ENCODE measurements around the gene KIF1A.

Gene KIF1A

GRCh38 chr2:240819126-240819857 is 727 bp downstream of the KIF1A start:
- DNase-seq: no peak

- no peak for DNase-seq
Observed at GRCh38 chr2:240818293-240819125, 1.5 kb downstream of the KIF1A start.

GRCh38 chr2:240817496-240818292 is 2.3 kb downstream of the KIF1A start:
- no peak for DNase-seq

- DNase-seq: no peak
Observed at GRCh38 chr2:240816584-240817495, 3.2 kb downstream of the KIF1A start.

GRCh38 chr2:240815761-240816583 is 4.0 kb downstream of the KIF1A start:
- no peak for DNase-seq

GRCh38 chr2:240814946-240815760 is 4.9 kb downstream of the KIF1A start:
- no peak for DNase-seq

DNA sequence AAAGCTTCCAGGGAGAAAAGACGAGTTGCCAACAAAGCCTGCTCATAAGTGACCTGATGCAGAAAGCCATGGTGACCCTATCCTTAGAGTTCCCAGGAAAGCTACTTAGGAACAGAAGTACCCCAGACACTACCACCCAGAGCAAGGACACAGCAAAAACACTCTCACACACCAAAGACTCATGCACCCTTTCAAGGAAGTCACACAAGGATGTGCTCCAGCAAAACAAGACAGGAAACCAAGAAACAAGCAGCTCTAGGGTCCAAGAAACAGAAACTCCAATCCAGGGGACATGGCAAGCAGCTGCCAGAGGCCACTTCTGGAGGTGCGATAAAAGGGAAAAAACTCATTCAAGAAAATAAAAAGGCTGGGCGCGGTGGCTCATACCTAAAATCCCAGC is 5.7 kb downstream of the KIF1A start:
- DNase-seq: no peak

DNA sequence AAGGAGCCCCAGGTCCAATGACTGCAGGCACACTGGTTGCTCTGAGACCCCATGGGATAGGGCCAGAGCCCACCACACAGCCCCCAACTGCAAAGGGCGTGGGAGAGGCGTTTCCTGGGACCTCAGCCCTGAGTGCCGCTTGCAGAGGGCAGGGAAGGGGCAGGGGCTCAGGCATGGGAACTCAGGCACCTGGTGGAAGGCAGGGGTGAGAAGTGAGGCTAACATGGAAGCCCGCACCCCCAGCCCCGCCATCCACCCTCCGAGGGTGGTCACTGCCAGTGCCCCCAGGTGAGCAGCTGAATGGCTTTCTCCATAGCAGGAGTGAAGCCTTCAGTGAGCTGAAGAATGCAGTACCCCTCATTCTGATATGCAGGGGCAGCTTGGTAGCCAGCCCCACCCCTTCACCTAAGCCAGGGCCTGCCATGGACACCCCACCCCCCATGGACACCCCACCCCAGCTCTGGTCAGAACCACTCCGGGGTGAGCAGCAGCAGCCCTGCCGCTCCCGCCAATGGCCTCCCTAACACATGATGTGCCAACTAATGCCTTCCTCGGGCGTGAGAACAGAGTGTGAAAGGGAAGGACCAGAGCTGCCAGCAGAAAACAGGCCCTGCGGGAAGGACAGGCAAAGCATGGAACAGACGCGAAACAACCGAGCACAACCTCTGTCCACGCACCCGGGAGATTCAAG is 6.6 kb downstream of the KIF1A start:
- no peak for DNase-seq

GRCh38 chr2:240812721-240813120 is 7.3 kb downstream of the KIF1A start:
- DNase-seq: no peak

DNA sequence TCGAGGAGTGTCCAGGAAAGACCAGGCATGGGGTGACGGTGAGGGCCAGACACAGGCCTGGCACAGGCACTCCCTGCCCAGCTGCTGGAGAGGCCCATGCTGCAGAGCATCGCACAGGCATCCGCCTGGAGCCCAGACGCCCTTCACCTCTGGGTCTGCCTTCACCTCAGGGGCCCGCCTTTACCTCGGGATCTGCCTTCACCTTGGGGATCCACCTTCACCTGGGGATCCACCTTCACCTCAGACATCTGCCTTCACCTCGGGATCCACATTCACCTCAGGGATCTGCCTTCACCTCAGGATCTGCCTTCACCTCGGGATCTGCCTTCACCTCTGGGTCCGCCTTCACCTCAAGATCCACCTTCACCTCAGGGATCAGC is 7.7 kb downstream of the KIF1A start:
- DNase-seq: no peak

- no peak for DNase-seq
Observed at GRCh38 chr2:240811346-240812300, 8.4 kb downstream of the KIF1A start.

- DNase-seq: no peak
Observed at GRCh38 chr2:240810621-240811020, 9.4 kb downstream of the KIF1A start.

DNA sequence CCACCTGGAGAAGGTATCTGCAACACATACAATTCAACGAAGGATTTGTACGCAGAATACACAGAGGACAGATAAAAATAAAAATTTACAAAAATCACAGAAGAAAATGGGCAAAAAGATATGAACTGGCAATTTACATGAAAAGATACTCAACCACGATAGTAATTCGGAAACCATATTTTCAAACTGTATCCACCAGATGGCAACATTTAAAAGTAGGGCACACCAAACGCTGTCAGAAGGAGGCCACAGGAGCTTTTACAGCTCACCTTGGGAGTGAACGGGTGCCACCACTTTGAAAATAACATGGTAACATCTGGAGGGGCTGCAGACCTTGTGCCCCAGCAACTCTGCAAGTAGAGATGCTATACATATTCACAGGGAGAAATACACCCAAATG is 9.8 kb downstream of the KIF1A start:
- no peak for DNase-seq

DNA sequence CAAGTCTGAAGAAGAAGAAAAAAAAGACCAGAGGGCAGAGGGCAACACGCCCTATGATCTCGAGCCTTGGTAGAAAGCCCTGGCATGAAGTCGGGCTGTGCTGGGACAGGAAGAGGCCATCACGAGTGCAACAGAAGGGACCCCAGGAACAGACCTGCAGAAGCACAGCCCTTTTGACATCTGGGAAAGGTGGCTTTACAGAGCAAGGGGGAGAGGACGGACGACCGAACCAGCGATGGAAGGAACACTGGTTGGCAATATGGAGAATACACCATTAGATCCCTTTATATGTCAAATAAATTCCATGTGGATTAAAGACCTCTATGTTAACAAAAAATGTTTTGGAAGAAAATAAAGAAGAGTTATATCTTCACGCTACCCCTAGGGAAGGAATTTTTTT is 10.7 kb downstream of the KIF1A start:
- no peak for DNase-seq

DNA sequence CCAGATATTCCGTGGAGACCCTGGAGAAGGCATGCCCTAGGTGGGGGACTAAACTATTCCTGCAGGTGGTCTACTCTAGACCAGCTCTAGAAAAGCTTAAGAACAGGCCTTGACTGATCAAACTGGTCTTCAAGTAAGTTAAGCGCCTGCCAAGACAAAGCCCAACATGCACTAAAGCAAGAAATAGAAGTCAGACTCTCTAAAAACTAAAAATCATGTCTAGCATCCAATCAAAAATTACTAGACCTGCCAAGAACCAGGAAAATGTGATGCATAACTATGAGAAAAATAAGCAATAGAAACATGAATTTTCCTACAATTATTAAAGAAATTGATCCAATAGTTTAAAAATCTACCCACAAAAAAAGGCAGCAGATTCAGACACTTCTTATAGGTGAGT is 13.6 kb downstream of the KIF1A start:
- DNase-seq: no peak

DNA sequence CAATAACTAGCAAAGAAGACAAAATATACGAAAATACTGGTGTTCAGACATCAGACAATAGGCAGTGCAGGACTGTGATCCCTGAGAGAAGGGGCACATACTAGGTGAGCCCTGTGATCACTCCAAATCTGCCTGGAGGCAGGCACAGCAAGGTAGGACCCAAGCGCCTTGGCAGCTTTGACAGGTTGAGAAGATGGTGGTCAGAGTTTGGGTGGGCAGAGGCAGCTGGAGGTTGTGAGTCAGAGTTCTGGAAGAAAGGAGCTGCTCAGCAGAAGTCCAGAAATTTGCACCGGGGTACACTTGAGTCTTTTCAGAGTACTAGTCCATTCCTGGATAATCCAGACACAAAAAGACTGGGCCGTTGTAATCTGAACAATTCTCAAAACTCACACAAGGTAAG is 14.0 kb downstream of the KIF1A start:
- no peak for DNase-seq

DNA sequence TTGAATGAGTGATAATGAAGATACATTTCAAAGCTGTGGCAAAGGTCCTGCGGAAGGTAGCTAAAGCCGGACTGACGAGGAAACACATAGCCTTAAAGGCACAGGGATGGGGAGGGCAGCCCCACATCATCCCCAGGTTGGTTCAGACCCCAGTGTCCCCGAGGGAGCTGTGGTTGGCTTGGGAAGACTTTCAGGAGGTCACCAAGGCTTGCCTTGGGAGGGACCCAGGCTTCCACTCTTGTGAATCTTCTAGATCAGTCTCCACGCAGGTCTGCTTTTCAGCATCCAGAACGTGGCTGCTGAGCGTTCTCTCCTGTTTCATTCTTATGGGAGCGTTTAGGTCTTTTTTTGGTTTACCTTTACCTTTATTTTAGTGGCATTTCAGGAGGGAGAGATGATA is 16.8 kb downstream of the KIF1A start:
- DNase-seq: no peak

DNA sequence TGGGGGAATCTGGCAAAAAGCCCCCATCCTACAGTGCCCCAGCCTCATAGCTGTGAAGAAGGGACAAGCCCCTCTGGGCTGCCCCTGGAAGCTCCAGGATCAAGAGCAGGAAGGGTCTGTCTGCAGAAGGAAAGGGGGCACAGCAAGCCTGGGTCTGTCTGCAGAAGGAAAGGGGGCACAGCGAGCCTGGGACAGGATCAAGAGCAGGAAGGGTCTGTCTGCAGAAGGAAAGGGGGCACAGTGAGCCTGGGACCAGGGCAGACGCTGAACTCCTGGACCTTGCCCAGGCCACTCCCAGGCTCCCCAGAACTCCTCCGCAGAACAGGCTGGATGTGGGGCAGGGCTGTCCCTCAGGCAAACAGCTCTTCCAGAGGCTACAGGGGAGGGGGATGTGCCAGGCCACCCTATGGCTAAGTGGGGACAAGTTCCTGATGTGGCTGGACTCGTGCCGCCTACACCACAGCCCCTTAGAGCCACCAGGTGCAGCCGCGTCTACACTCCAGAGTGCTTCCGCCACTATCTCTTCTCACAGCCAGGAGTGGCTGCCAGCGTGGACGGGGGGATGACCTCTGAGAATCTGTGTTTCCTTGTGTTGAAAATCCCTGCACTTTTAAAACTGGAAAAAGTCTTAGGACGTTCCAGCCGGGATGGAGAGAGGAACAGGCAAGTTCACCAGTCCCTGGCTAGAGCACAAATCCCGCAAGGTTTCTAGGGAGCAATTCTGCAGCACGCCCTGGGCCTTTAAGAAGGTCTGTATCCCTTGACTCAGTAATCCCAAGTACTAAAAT is 20.8 kb downstream of the KIF1A start:
- peak; percentile 4 for DNase-seq

Measured in CD4-positive, alpha-beta T cell treated with Interleukin-15 for 1 hour (primary cell).